CD4-positive, alpha-beta memory T cell (primary cell): ENCODE measurements around the gene TNRC6C. TPM values are rescaled to one million over a fixed set of nuclear protein-coding genes. Genes with fewer than 3 reads are reported as not detected.

ENCODE experiments used
- CTCF ChIA-PET: fragments of 350-600 bp; sonication (Branson Sonifier 250); formaldehyde crosslinking; loops from one replicate; lab custom pipeline; 2021; ENCODE audit warnings: inconsistent platforms; ENCODE audit not compliant: partially characterized antibody; lab: Charles Lee
- POLR2A ChIA-PET: fragments of 350-600 bp; sonication (Branson Sonifier 250); formaldehyde crosslinking; loops from one replicate; lab custom pipeline; 2021; ENCODE audit not compliant: partially characterized antibody; lab: Charles Lee
- DNase-seq, 5 donors: peaks; one replicate each; pipeline versions ENCODE4 v3.0.0 to v3.0.0-alpha.2; 2020 to 2022; ENCODE audit warnings: mixed read lengths in 1 of 5
- H3K27ac ChIP-seq: one replicate; pipeline ENCODE4 v1.7.0; 2013; ENCODE audit warnings: low read depth, low read length
- H3K27me3 ChIP-seq: 2 replicates; pipeline ENCODE4 v1.7.0; 2013; ENCODE audit warnings: mild to moderate bottlenecking, low read length, moderate library complexity; ENCODE audit not compliant: insufficient read depth
- H3K36me3 ChIP-seq: 2 replicates; pipeline ENCODE4 v1.7.0; 2013; ENCODE audit warnings: mild to moderate bottlenecking, low read length, moderate library complexity; ENCODE audit not compliant: insufficient read depth
- H3K4me1 ChIP-seq: 2 replicates; pipeline ENCODE4 v1.7.0; 2013; ENCODE audit warnings: mild to moderate bottlenecking, low read length, moderate library complexity; ENCODE audit not compliant: insufficient read depth
- H3K4me3 ChIP-seq, 2 donors: one replicate each; pipeline ENCODE4 v1.7.0; 2013; ENCODE audit warnings: low read length in 2 of 2, mild to moderate bottlenecking in 1 of 2
- H3K9me3 ChIP-seq, 2 donors: one replicate each; pipeline ENCODE4 v1.7.0; 2013; ENCODE audit warnings: low read length in 2 of 2, control low read depth in 1 of 2; ENCODE audit not compliant: control insufficient read depth in 1 of 2
- H3K27ac Mint-ChIP-seq, 7 donors: one replicate each; pipeline ENCODE4 v1.8.0; 2020 to 2021; ENCODE audit warnings: mixed read lengths in 7 of 7, mild to moderate bottlenecking in 6 of 7, inconsistent platforms in 3 of 7, moderate library complexity in 3 of 7
- H3K27me3 Mint-ChIP-seq, 2 donors: one replicate each; pipeline ENCODE4 v1.8.0; 2020 to 2021; ENCODE audit warnings: mixed read lengths in 2 of 2
- H3K36me3 Mint-ChIP-seq, 2 donors: one replicate each; pipeline ENCODE4 v1.8.0; 2020 to 2021; ENCODE audit warnings: mixed read lengths in 2 of 2, inconsistent platforms in 1 of 2, mild to moderate bottlenecking in 1 of 2
- H3K4me1 Mint-ChIP-seq, 4 donors: one replicate each; pipeline ENCODE4 v1.8.0; 2020 to 2021; ENCODE audit warnings: mixed read lengths in 4 of 4, mild to moderate bottlenecking in 1 of 4
- H3K4me3 Mint-ChIP-seq, 8 donors: one replicate each; pipeline ENCODE4 v1.8.0; 2020 to 2021; ENCODE audit warnings: mixed read lengths in 8 of 8, mild to moderate bottlenecking in 7 of 8, moderate library complexity in 6 of 8, inconsistent platforms in 3 of 8
- H3K9me3 Mint-ChIP-seq, 8 donors: one replicate each; pipeline ENCODE4 v1.8.0; 2020 to 2021; ENCODE audit warnings: mixed read lengths in 8 of 8, mild to moderate bottlenecking in 5 of 8, inconsistent platforms in 3 of 8, moderate library complexity in 1 of 8
- intact Hi-C: fragments of 100-400 bp; cut with micrococcal nuclease; formaldehyde crosslinking; loops from one replicate; pipeline ENCODE4 v1.15.1; 2023
- polyA plus RNA-seq, 2 donors: library from polyadenylated mRNA; unstranded; fragments of 300-500 nt; fragmentation: Illumina TruSeq; gene quantifications; one replicate each; pipeline ENCODE4 v1.2.3, GENCODE V29; 2021
- total RNA-seq, 2 experiments: library from RNA; stranded (reverse); gene quantifications; one replicate each; pipeline ENCODE4 v1.2.3, GENCODE V29; 2021

TNRC6C gene
- total and polyA plus RNA-seq, 4 experiments from 2014 or later = 1.3 to 112 (median 57.0) TPM

DNA sequence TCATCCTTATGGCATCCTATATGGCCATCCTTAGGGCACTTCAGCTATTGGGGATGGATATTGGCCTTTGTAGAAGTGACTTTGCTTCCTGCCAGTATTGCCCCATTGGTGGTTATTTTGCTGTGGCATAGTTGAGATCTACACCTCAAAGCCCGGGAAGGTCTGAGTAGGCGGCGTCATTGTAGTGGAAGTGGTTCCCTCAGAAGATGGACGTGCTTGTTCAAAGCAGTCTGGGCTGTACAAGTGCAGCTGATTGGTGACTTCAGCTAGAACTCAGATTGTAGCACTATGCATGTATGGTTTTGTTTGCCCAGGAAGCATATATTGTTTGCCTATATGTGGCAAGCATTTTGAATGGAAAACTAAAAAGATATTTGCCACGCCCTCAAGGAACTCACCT is 86.8 kb downstream of the TNRC6C start:
- Histone ChIP-seq H3K27me3 (no peaks in the 10 kb centered on the region), H3K36me3 (peaks cover 20% of the 10 kb centered on the region), H3K9me3 (no peaks in the 10 kb centered on the region), H3K27ac (no peak overlapping the region), H3K4me1 (peaks cover 14% of the 10 kb centered on the region), H3K4me3 (no peak overlapping the region)
- Mint-ChIP-seq H3K36me3 (peaks cover 43 to 60% of the 10 kb centered on the region in 2 donors), H3K4me1 (peaks cover 31 to 59% (median 46%) of the 10 kb centered on the region in 4 donors), H3K27ac (peak overlapping the region in 3 of 7 donors; percentile 8 to 75 (median 47)), H3K4me3 (no peak overlapping the region), H3K9me3 (no peaks in the 10 kb centered on the region), H3K27me3 (no peaks in the 10 kb centered on the region)
- no peak for DNase-seq
- intact Hi-C loops = no loop called here
- CTCF ChIA-PET = no interaction called here
- POLR2A ChIA-PET = interaction anchor here (0.7 kb wide), 1 partner anchor 11 kb away, joined by 3 read pairs; no protein-coding TSS in a partner anchor

DNA sequence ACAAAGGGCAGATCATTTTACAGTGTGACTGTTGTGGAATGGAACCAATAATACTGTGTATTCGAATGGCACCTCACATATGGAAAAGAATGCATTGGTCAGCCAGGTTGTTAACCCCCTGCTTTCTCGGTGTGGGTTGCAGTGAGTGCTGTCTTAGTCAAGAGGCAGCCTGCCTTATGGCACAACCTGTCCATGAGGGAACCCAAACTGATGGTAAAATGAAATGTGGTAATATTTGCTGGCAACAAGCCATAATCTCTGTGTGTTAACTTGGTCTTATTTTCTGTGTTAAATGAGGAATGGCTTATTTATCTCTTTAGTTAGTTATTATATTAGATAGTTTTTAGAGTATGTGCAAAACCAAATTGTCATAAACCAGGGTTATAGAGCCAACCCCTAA is 88.4 kb downstream of the TNRC6C start:
- intact Hi-C loops = no loop called here
- H3K4me3 Mint-ChIP-seq = no peak overlapping the region
- peaks cover 22 to 60% (median 42%) of the 10 kb centered on the region in 4 donors for H3K4me1 Mint-ChIP-seq
- DNase-seq = no peak
- peak overlapping the region in 1 of 7 donors; percentile 52 for H3K27ac Mint-ChIP-seq
- H3K4me3 ChIP-seq = no peak overlapping the region
- ChIA-PET CTCF (interaction anchor here (1.6 kb wide), 1 partner anchor 28 kb away, joined by 5 read pairs; no protein-coding TSS in a partner anchor), POLR2A (no interaction called here)
- H3K36me3 ChIP-seq = peaks cover 36% of the 10 kb centered on the region
- H3K9me3 Mint-ChIP-seq = no peaks in the 10 kb centered on the region
- no peaks in the 10 kb centered on the region for H3K27me3 Mint-ChIP-seq
- H3K4me1 ChIP-seq = peaks cover 10% of the 10 kb centered on the region
- H3K9me3 ChIP-seq = no peaks in the 10 kb centered on the region
- H3K36me3 Mint-ChIP-seq = peaks cover 56 to 68% of the 10 kb centered on the region in 2 donors
- H3K27me3 ChIP-seq = no peaks in the 10 kb centered on the region
- no peak overlapping the region for H3K27ac ChIP-seq

DNA sequence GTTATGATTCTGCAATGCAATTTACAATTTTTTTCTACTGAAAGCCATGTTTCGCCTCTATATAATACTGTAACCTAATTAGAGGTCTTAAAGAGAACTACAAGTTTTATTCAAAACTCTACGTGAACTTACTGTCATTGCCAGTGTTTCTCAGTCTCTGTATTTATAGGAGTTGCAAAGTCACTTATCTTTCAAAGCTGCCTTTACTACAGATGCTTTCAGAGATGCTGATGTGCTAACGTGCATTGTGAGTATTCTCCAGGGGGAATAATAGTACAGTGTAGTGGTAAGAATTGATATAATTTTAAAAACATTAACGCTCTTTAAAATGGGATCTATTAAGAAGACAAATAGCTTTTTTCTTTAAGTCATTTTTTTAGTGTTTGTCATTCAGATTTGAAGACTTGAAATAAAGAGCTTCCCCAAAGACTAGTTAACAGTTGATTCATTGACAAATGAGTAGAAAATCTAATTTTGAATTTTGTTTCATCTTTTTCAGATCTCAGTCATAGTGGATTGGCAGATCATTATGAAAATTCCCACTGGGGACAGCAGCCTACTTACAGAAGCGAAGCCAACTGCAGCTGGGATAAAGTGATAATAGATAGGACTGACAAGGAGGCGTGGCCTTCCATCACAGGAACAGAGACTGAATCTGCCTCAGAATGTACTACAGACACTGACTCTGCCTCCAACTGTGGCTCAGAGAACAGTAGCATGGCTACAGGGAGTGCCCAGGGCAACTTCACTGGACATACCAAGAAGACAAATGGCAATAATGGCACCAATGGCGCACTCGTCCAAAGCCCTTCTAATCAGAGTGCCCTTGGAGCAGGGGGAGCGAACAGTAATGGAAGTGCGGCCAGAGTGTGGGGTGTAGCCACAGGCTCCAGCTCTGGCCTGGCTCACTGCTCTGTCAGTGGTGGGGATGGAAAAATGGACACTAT is 90.1 kb downstream of the TNRC6C start:
- Mint-ChIP-seq H3K27me3 (no peaks in the 10 kb centered on the region), H3K4me3 (no peak overlapping the region), H3K36me3 (peaks cover 59 to 72% of the 10 kb centered on the region in 2 donors), H3K27ac (peak overlapping the region in 3 of 7 donors; percentile 14 to 81 (median 38)), H3K4me1 (peaks cover 19 to 51% (median 33%) of the 10 kb centered on the region in 4 donors), H3K9me3 (no peaks in the 10 kb centered on the region)
- Histone ChIP-seq H3K36me3 (peaks cover 45% of the 10 kb centered on the region), H3K9me3 (no peaks in the 10 kb centered on the region), H3K4me1 (peaks cover 10% of the 10 kb centered on the region), H3K27me3 (no peaks in the 10 kb centered on the region), H3K27ac (no peak overlapping the region), H3K4me3 (no peak overlapping the region)
- no peak for DNase-seq
- intact Hi-C loops = no loop called here
- POLR2A ChIA-PET = no interaction called here
- CTCF ChIA-PET = interaction anchor here (0.9 to 1.6 kb wide), 3 partner anchors 10 to 35 kb away, joined by 3 to 4 read pairs (median 3); no protein-coding TSS in a partner anchor

DNA sequence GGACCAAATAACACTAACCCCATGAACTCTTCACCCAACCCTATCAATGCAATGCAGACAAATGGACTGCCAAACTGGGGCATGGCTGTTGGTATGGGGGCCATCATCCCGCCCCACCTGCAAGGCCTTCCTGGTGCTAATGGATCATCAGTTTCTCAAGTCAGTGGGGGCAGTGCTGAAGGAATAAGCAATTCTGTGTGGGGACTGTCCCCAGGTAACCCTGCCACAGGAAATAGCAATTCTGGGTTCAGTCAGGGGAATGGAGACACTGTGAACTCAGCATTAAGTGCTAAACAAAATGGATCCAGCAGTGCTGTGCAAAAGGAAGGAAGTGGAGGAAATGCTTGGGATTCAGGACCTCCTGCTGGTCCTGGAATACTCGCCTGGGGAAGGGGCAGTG is 91.1 kb downstream of the TNRC6C start:
- Histone ChIP-seq H3K27me3 (no peaks in the 10 kb centered on the region), H3K4me3 (no peak overlapping the region), H3K9me3 (no peaks in the 10 kb centered on the region), H3K27ac (no peak overlapping the region), H3K4me1 (peaks cover 9% of the 10 kb centered on the region), H3K36me3 (peaks cover 50% of the 10 kb centered on the region)
- ChIA-PET POLR2A (no interaction called here), CTCF (interaction anchor here (1.6 kb wide), 1 partner anchor 36 kb away, joined by 4 read pairs; no protein-coding TSS in a partner anchor)
- Mint-ChIP-seq H3K4me3 (no peak overlapping the region), H3K27ac (peak overlapping the region in 2 of 7 donors; percentile 30 to 62), H3K4me1 (peaks cover 17 to 41% (median 26%) of the 10 kb centered on the region in 4 donors), H3K9me3 (no peaks in the 10 kb centered on the region), H3K27me3 (no peaks in the 10 kb centered on the region), H3K36me3 (peaks cover 57 to 70% of the 10 kb centered on the region in 2 donors)
- no peak for DNase-seq
- intact Hi-C loops = no loop called here

DNA sequence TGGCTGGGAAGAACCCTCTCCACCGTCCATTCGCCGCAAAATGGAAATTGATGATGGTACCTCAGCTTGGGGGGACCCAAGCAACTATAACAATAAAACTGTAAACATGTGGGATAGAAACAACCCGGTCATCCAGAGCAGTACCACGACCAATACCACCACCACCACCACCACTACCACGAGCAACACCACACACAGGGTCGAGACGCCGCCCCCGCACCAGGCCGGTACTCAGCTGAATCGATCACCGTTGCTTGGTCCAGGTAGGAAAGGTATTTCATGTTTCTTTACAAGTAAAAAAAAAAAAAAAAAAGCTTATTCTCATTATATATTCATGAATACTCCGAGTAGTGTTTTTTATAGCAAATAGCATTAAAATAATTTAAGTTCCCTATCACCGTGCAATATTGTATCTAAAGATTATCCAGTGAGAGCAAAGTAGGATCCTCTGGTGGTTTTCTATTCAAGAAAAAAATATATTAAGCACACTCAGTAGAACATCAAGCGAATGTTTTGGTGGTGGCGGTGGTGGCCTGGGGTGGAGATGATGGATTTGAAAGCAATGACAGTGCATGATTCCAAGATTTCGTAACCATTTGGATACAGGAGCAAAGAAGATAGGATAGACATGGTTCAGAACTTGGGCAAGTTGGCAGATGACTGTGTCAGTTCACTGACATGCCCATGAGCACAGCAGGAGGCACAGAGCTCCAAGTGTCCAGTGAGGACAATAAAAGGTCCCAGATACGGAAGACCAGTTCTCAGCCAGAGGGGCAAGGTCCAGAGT is 92.9 kb downstream of the TNRC6C start:
- intact Hi-C loops = no loop called here
- Histone ChIP-seq H3K27ac (no peak overlapping the region), H3K27me3 (no peaks in the 10 kb centered on the region), H3K4me1 (no peaks in the 10 kb centered on the region), H3K9me3 (no peaks in the 10 kb centered on the region), H3K4me3 (no peak overlapping the region), H3K36me3 (peaks cover 53% of the 10 kb centered on the region)
- Mint-ChIP-seq H3K4me1 (peaks cover 9 to 32% (median 16%) of the 10 kb centered on the region in 4 donors), H3K9me3 (no peaks in the 10 kb centered on the region), H3K36me3 (peaks cover 53 to 63% of the 10 kb centered on the region in 2 donors), H3K27me3 (no peaks in the 10 kb centered on the region), H3K4me3 (no peak overlapping the region), H3K27ac (peak overlapping the region in 3 of 7 donors; percentile 48 to 62 (median 57))
- ChIA-PET POLR2A (no interaction called here), CTCF (interaction anchor here (1.5 kb wide), 1 partner anchor 1041 kb away, joined by 3 read pairs; no protein-coding TSS in a partner anchor)
- DNase-seq = no peak

DNA sequence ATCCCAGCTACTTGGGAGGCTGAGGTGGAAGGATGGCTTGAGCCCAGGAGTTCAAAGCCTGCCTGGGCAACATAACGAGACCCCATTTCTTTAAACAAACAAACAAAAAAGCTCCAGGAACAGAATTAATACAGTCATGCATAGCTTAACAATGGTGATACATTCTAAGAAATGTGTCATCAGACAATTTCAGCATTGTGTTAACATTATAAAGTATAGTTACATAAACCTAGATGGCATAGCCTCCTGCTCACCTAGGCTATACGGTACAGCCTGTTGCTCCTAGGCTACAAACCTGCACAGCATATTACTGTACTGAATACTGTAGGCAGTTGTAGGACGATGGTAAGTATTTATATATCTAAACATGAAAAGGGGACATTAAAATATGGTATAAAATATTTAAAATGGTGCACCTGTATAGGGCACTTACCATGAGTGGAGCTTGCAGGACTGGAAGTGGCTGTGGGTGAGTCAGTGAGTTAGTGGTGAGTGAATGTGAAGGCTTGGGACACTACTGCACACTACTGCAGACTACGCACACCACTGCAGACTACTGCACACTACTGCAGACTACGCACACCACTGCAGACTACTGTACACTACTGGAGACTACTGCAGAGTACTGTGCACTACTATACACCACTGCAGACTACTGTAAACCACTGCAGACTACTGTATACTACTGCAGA is 95.4 kb downstream of the TNRC6C start:
- intact Hi-C loops = no loop called here
- Histone ChIP-seq H3K36me3 (peaks cover 47% of the 10 kb centered on the region), H3K4me3 (no peak overlapping the region), H3K27ac (no peak overlapping the region), H3K4me1 (no peaks in the 10 kb centered on the region), H3K9me3 (no peaks in the 10 kb centered on the region), H3K27me3 (no peaks in the 10 kb centered on the region)
- no peak overlapping the region for H3K27ac Mint-ChIP-seq
- no peaks in the 10 kb centered on the region for H3K9me3 Mint-ChIP-seq
- peaks cover 40 to 64% of the 10 kb centered on the region in 2 donors for H3K36me3 Mint-ChIP-seq
- POLR2A ChIA-PET = no interaction called here
- no peaks in the 10 kb centered on the region for H3K27me3 Mint-ChIP-seq
- peaks cover 5 to 36% (median 12%) of the 10 kb centered on the region in 4 donors for H3K4me1 Mint-ChIP-seq
- no peak overlapping the region for H3K4me3 Mint-ChIP-seq
- no peak for DNase-seq
- CTCF ChIA-PET = interaction anchor here (1.2 kb wide), 1 partner anchor 18 kb away, joined by 3 read pairs; no protein-coding TSS in a partner anchor
